ENCODE data around the gene EPHA10. TPM values are rescaled to one million over a fixed set of nuclear protein-coding genes. Genes with fewer than 3 reads are reported as not detected.
"Not testable (repeated sequence)": the region's sequence is repeated elsewhere in the genome, so short reads cannot be mapped to it uniquely, and the experiment has no call there.

The EPHA10 gene
- polyA plus RNA-seq, 3 donors from 2014 or later, result not detected

DNA sequence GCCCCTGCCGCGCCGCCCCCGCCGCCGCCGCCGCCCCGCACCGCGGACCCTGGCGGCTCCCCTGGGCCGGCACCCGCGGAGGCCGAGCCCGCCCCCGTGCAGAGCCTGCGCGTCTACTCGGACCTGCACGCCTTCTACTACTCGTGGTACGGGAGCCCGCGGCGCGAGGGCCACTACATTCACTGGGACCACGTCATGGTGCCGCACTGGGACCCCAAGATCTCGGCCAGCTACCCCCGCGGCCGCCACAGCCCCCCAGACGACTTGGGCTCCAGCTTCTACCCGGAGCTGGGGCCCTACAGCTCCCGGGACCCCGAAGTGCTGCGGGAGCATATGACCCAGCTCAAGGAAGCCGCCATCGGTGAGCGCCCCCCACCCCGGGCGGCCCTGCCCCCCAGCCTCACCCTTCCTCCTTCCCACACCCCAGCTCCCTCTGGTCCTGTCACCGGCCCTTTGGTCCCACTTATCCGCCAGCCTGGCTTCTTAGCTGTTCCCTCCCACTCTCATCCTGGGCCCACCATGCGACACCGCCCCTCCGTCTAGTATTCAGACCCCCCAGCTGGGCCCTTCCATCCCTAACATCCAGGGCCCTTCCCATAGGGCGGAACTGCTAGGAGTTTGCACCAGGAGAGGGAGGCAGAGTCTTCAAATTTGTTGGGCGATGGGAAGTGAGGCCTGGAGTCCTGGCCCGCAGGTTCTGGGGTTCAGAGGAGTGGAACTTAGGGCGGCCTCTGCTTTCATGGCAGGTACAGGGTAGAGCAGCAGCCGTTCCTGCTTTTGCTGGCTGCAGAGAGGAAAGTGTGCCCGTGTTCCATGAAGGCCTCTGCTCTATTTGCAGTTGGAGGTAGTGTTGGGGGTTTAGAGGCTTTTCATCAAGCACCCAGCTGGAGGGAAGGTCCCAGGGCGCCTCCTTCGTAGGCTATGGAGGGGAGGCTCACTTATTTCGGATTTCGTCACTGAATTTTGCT lies 29.7 kb upstream of the EPHA10 start:
- peak overlapping the region; percentile 69 to 78 (median 73) for H3K4me3 Mint-ChIP-seq
- peaks cover 0 to 11% (median 7%) of the 10 kb centered on the region in 3 donors for H3K36me3 Mint-ChIP-seq
- H3K4me1 Mint-ChIP-seq, result peaks cover 13 to 16% of the 10 kb centered on the region in 2 donors
- H3K27ac Mint-ChIP-seq, result no peak overlapping the region
- H3K27me3 Mint-ChIP-seq (ENCODE audit: low read depth in 3 of 3), result peaks cover 2 to 11% (median 9%) of the 10 kb centered on the region in 3 donors
- H3K9me3 Mint-ChIP-seq, result no peaks in the 10 kb centered on the region
- no peak for DNase-seq

DNA sequence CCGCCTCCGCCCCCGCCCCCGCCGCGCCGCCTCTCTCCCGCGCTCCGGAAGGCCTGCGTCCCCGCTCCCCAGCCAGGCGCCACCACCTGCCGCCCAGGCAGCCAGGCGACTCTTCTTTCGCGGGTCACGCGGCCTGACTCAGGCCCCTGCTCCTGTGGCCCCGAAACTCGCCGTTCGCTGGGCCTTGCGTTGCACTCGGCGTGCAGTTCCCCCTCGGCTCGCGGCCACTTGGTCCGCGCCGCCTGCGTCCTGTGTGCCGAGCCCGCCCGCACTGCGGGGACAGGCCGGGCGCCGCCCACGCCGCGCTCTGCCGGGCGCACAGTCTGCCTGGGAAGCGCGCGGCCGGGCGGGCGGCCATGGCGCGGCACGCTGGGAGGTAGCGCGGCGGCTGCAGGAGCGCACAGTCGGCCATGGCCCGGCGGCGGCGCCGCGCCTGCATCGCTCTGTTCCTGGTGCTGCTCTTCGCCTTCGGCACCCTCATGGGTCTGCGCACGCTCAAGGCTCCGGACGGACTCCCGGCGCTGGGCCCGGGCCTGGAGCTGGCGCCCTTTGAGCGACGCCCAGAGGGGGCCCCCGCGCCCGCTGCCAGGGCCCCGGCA lies 29.0 kb upstream of the EPHA10 start, which contains the start of gene MANEAL:
TSS of gene MANEAL (plus strand) at position 75 of the 599 bp plus-strand sequence. CDS start at position 411, 336 bp downstream.
- no peaks in the 10 kb centered on the region for H3K9me3 Mint-ChIP-seq
- DNase-seq, result peak; percentile 34 to 56 (median 42)
- H3K27ac Mint-ChIP-seq, result no peak within 1 kb of the TSS
- peaks cover 0 to 5% (median 4%) of the 10 kb centered on the region in 3 donors for H3K36me3 Mint-ChIP-seq
- H3K4me3 Mint-ChIP-seq, result peak within 1 kb of the TSS; percentile 69 to 78 (median 73)
- peaks cover 13 to 16% of the 10 kb centered on the region in 2 donors for H3K4me1 Mint-ChIP-seq
- H3K27me3 Mint-ChIP-seq (ENCODE audit: low read depth in 3 of 3), result peaks cover 2 to 11% (median 9%) of the 10 kb centered on the region in 3 donors

DNA sequence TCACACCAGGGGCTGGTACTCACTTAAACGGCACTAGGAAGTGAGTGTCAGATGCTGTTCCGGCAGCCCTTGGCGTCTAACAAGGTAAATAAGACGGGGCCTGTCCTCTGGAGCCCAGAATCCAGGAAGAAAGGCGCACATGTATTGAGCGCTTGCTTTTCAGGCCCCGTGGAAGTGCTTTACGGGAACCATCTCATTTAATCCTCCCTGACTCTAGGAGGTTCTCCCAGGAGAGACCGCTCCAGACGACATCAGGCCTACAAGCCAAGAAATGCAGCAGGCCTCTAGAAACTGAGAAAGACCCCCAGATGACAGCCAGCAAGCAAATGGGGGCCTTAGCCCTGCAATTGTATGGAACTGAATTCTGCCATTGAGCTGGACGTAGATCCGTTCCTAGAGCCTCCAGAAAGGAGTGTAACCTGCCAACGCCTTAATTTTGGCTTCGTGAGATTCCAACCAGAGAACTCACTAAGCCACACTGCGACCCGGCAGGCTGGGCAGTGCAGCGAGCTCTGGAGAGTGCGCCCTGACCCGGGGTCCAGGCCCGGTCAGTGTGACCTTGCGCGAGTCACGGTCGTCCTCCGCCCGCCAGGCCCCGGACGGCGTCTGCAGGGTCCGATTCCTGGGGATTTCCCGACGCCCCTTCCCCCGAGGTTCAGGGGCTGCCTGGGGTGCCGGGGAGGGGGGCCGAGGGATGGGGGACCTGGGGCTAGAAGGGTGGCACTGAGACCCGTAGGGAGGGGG lies 28.2 kb upstream of the EPHA10 start:
- peak overlapping the region; percentile 56 to 72 (median 61) for H3K4me3 Mint-ChIP-seq
- peaks cover 0 to 2% (median 2%) of the 10 kb centered on the region in 3 donors for H3K36me3 Mint-ChIP-seq
- H3K4me1 Mint-ChIP-seq, result peaks cover 13 to 16% of the 10 kb centered on the region in 2 donors
- H3K27me3 Mint-ChIP-seq (ENCODE audit: low read depth in 3 of 3), result peaks cover 2 to 11% (median 10%) of the 10 kb centered on the region in 3 donors
- no peaks in the 10 kb centered on the region for H3K9me3 Mint-ChIP-seq
- no peak overlapping the region for H3K27ac Mint-ChIP-seq
- no peak for DNase-seq

DNA sequence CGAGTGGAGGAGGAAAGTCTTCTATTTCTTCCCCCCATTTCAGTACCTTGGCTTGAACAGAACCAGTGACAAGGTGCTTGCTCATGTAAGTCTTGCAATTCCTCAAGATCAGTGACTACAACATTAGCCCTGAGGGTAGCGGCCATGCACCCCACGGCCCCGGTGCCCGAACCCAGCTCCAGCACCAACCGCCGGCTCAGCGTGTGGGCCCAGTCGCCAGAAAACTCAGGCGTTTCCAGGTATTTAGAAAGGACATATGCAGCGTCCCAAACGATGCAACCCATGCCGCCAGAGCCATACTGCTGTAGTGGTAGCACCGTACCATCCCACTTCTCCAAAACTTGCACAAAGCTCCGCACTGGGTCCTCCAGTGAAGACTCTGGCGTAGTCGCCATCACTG lies 17.6 kb upstream of the EPHA10 start:
- Mint-ChIP-seq H3K4me3 (no peak overlapping the region), H3K4me1 (no peaks in the 10 kb centered on the region), H3K36me3 (no peaks in the 10 kb centered on the region), H3K27ac (no peak overlapping the region), H3K9me3 (no peaks in the 10 kb centered on the region), H3K27me3 (ENCODE audit: low read depth in 3 of 3) (peaks cover 3 to 8% (median 5%) of the 10 kb centered on the region in 3 donors)
- no peak for DNase-seq

DNA sequence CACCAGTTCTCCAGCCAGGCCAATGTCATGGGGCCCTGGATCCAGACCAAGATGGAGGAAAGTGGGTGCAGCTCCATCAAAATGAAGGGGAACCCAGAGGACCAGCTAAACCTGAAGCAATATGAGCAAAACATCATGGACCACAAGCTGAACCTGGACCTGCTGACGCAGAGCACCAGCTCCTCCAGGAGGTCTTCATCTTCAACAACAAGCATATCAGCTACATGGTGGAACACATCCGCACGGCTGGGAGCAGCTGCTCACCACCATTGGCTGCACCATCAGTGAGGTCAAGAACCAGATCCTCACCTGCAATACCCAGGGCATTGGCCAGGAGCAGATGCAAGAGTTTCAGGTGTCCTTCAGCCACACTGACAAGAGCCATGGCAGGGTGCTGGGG lies 13.7 kb upstream of the EPHA10 start:
- H3K36me3 Mint-ChIP-seq, result no peaks in the 10 kb centered on the region
- no peaks in the 10 kb centered on the region for H3K9me3 Mint-ChIP-seq
- no peak overlapping the region for H3K27ac Mint-ChIP-seq
- H3K4me1 Mint-ChIP-seq, result no peaks in the 10 kb centered on the region
- H3K4me3 Mint-ChIP-seq, result no peak overlapping the region
- H3K27me3 Mint-ChIP-seq (ENCODE audit: low read depth in 3 of 3), result peaks cover 0 to 7% (median 2%) of the 10 kb centered on the region in 3 donors
- no peak for DNase-seq

DNA sequence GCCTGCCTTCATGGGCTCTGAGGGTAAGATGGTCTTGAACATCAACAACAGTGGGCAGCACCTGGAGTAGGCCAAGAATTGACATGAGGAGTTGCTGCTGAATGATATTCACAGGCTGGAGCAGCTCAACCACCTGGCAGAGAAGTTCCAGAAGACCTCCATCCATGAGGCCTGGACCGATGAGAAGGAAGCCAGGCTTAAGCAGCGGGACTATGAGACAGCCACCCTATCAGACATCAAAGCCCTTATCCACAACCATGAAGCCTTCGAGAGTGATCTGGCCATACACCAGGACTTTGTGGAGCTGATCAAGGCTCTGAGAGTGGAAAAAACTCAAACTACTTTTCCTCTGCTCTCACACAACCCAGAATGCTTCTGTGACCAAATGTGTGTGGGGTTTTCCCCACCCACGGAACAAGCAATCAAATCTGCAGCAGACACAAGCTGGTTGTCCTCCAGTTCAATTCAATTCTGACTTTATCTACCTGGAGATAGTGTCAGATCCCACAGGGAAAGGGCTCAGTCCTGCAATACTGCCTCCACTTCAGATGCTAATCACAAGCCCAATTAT lies 12.1 kb upstream of the EPHA10 start:
- Mint-ChIP-seq H3K27ac (no peak overlapping the region), H3K36me3 (no peaks in the 10 kb centered on the region), H3K27me3 (ENCODE audit: low read depth in 3 of 3) (peaks cover 0 to 14% (median under 1%) of the 10 kb centered on the region in 3 donors), H3K4me1 (no peaks in the 10 kb centered on the region), H3K9me3 (no peaks in the 10 kb centered on the region), H3K4me3 (no peak overlapping the region)
- no peak for DNase-seq

DNA sequence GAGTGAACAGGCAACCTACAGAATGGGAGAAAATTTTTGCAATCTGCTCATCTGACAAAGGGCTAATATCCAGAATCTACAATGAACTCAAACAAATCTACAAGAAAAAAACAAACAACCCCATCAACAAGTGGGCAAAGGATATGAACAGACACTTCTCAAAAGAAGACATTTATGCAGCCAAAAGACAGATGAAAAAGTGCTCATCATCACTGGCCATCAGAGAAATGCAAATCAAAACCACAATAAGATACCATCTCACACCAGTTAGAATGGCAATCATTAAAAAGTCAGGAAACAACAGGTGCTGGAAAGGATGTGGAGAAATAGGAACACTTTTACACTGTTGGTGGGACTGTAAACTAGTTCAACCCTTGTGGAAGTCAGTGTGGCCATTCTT lies 6.5 kb upstream of the EPHA10 start:
- not testable (repeated sequence) for H3K4me3 Mint-ChIP-seq, H3K36me3 Mint-ChIP-seq, H3K4me1 Mint-ChIP-seq, DNase-seq, H3K9me3 Mint-ChIP-seq, H3K27ac Mint-ChIP-seq
- peaks cover 9 to 31% (median 10%) of the 10 kb centered on the region in 3 donors for H3K27me3 Mint-ChIP-seq (ENCODE audit: low read depth in 3 of 3)

DNA sequence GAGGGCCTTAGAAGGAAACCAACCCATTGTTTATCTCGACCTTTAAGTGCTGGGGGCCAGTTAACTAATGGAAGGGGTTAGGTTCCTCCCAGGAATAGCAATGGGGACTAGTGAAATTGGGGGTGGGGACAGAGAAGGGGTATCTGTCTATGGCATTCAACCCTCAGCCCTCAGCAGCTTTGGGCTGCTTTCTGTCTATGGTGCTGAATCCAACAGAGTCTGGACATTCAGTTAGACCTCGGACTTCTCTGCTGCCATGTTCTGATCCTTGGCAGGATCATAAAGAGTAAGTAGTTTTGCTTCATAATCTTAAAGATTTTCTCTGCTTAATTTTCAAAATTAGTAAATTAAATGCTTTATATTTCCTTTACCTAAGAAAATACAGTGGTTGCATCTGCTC lies 2.6 kb upstream of the EPHA10 start:
- H3K4me3 Mint-ChIP-seq, result no peak overlapping the region
- no peak for DNase-seq
- no peaks in the 10 kb centered on the region for H3K36me3 Mint-ChIP-seq
- H3K9me3 Mint-ChIP-seq, result peaks cover 0 to 6% (median under 1%) of the 10 kb centered on the region in 6 donors
- H3K27ac Mint-ChIP-seq, result no peak overlapping the region
- H3K27me3 Mint-ChIP-seq (ENCODE audit: low read depth in 3 of 3), result peaks cover 22 to 38% (median 24%) of the 10 kb centered on the region in 3 donors
- H3K4me1 Mint-ChIP-seq, result peaks cover 0 to 6% of the 10 kb centered on the region in 2 donors

DNA sequence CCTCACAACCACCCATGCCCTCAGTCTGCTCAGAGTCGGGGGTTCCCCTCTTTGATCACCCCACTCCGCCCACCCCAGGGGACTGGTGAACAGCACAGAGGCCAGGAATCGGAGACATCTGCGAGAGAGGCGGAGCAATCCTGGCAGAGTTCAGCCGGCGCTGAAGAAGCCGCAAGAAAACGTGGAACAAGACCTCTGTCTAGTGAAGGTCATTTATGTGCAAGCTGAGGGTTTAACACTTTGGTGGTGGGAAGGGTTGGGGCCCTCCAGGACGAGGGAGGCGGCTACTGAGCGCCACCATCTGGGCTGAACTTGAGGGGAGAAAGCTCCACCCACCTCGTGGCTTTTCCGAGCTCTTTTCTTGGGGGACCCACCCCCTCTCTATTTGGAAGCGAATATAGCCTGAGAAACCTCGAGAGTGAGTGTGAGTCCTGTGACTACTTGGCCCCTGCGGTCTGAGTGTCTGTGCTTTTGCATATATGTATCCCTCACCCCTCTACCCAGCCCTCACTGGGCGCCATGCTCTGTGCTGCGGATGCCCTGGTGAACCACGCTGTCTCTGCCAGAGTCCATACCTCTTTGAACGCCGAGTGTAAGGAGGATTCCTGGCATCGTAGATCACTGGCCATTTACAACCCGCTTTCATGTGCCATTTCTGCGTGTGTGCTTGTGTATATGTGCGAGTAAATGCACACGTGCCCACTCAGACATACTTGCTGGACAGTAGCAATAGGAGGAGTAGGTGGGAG lies 1.2 kb upstream of the EPHA10 start:
- Mint-ChIP-seq H3K27me3 (ENCODE audit: low read depth in 3 of 3) (peaks cover 24 to 38% (median 24%) of the 10 kb centered on the region in 3 donors), H3K4me1 (peaks cover 0 to 6% of the 10 kb centered on the region in 2 donors), H3K4me3 (peak overlapping the region in 3 of 5 donors; percentile 8 to 44 (median 8)), H3K9me3 (peaks cover 0 to 6% (median under 1%) of the 10 kb centered on the region in 6 donors), H3K36me3 (no peaks in the 10 kb centered on the region), H3K27ac (no peak overlapping the region)
- no peak for DNase-seq

DNA sequence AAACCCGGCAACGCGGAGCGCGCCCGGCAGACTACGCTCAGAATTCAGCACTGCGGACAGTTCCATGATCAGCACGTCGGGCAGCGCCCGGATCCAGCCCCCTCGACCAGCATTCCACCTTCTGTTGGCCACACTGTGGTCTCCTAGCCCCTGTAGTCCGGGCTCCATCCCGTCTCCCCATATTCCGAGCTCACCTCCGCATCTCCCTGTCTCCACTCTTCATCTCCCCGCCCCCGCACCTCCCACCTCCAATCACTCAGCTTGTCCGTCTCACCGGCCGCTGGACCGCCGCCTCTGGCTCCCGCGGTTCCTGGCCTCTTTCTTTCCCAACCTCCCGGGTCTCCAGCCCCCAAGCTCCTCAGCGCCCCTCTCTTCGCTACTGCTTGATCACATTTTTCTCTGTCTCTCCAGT lies 500 bp downstream of the EPHA10 start:
- Mint-ChIP-seq H3K4me3 (peak overlapping the region in 1 of 5 donors; percentile 15), H3K4me1 (peaks cover 0 to 6% of the 10 kb centered on the region in 2 donors), H3K9me3 (peaks cover 0 to 6% (median under 1%) of the 10 kb centered on the region in 6 donors), H3K36me3 (no peaks in the 10 kb centered on the region), H3K27me3 (ENCODE audit: low read depth in 3 of 3) (peaks cover 18 to 38% (median 23%) of the 10 kb centered on the region in 3 donors), H3K27ac (no peak overlapping the region)
- peak in 2 of 3 donors; percentile 7 to 15 for DNase-seq

DNA sequence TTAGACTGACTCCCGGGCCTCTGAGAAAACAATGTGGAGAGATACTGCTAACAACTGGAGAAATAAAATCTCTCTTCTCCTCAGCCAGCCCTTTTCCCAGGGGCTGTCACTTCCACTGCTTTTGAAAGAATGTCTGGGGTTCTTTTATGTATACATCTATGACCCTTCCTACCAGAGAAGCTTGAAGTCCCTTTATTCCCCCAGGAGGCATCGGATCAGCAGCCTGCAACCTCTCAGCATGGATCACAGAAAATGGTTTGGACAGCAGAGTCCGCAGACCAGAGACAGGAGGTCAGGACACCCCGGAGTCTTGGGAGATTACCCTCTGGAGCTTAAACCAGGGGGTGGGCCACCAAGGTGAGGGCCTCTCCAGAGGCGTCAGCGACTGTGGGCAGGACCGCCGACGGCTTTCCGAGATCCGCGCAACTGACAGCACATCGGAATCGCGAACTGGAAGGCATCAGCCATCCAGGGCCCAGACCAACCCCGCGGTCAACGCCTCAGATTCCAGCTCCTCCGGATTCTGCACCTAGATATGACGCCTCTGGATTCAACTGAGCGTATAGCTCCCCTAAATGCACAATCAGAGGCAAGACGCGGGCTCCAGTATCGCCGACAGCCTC lies 1.0 kb downstream of the EPHA10 start:
- Mint-ChIP-seq H3K4me1 (peaks cover 0 to 6% of the 10 kb centered on the region in 2 donors), H3K27ac (no peak overlapping the region), H3K4me3 (peak overlapping the region in 1 of 5 donors; percentile 15), H3K27me3 (ENCODE audit: low read depth in 3 of 3) (peaks cover 17 to 35% (median 20%) of the 10 kb centered on the region in 3 donors), H3K36me3 (no peaks in the 10 kb centered on the region), H3K9me3 (peaks cover 0 to 6% (median under 1%) of the 10 kb centered on the region in 6 donors)
- DNase-seq, result no peak

DNA sequence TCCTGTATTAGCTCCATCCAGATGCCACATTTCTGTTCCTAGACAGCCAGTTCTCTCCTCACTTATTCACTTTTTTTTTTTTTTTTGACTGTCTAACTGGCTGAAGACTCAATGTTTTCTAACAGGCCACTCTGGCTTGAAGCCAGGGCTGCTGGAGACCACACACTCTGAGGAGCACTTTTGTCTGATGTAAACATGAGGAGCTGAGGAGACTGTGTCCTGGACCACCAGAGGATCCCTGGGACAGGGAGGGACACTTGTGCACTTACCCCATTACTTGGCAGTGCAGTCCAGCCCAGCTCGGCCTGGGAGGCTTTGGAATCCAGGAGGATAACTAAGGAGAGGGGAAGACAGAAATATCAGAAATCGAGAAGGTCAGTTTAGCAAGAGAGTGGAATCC lies 2.4 kb downstream of the EPHA10 start:
- peaks cover 0 to 6% (median under 1%) of the 10 kb centered on the region in 6 donors for H3K9me3 Mint-ChIP-seq
- H3K4me1 Mint-ChIP-seq, result peaks cover 0 to 6% of the 10 kb centered on the region in 2 donors
- H3K4me3 Mint-ChIP-seq, result no peak overlapping the region
- H3K36me3 Mint-ChIP-seq, result no peaks in the 10 kb centered on the region
- peaks cover 17 to 26% (median 20%) of the 10 kb centered on the region in 3 donors for H3K27me3 Mint-ChIP-seq (ENCODE audit: low read depth in 3 of 3)
- H3K27ac Mint-ChIP-seq, result no peak overlapping the region
- no peak for DNase-seq
